ENCODE measurements around the gene IL17C. TPM values are rescaled to one million over a fixed set of nuclear protein-coding genes. Genes with fewer than 3 reads are reported as not detected.

The IL17C gene
- total RNA-seq = under 0.01 TPM

- no peak for DNase-seq (ENCODE audit: low read depth in 2 of 3, low spot score in 2 of 3)
These were observed at the start of gene IL17C for GRCh38 chr16:88638323-88639230. IL17C (plus strand) TSS chr16:88638572; CDS start chr16:88638642, 70 bp downstream.

GRCh38 chr16:88588754-88589153, 49.6 kb upstream of the IL17C start:
- DNase-seq (ENCODE audit: low read depth in 2 of 3, low spot score in 2 of 3) = no peak

GRCh38 chr16:88589441-88589840, 48.9 kb upstream of the IL17C start:
- no peak for DNase-seq (ENCODE audit: low read depth in 2 of 3, low spot score in 2 of 3)

GRCh38 chr16:88591577-88592021, 46.8 kb upstream of the IL17C start:
- DNase-seq (ENCODE audit: low read depth in 2 of 3, low spot score in 2 of 3) = peak in 2 of 3 donors; percentile 3 to 5

GRCh38 chr16:88593061-88593460, 45.3 kb upstream of the IL17C start:
- no peak for DNase-seq (ENCODE audit: low read depth in 2 of 3, low spot score in 2 of 3)

GRCh38 chr16:88593489-88593888, 44.9 kb upstream of the IL17C start:
- no peak for DNase-seq (ENCODE audit: low read depth in 2 of 3, low spot score in 2 of 3)

- DNase-seq (ENCODE audit: low read depth in 2 of 3, low spot score in 2 of 3) = no peak
These were observed 44.5 kb upstream of the IL17C start for GRCh38 chr16:88593910-88594309.

GRCh38 chr16:88595101-88595500, 43.3 kb upstream of the IL17C start:
- no peak for DNase-seq (ENCODE audit: low read depth in 2 of 3, low spot score in 2 of 3)

GRCh38 chr16:88595921-88596320, 42.5 kb upstream of the IL17C start:
- no peak for DNase-seq (ENCODE audit: low read depth in 2 of 3, low spot score in 2 of 3)

- DNase-seq (ENCODE audit: low read depth in 2 of 3, low spot score in 2 of 3) = no peak
These were observed 41.9 kb upstream of the IL17C start for GRCh38 chr16:88596483-88596882.

GRCh38 chr16:88597856-88598491, 40.4 kb upstream of the IL17C start:
- no peak for DNase-seq (ENCODE audit: low read depth in 2 of 3, low spot score in 2 of 3)

- DNase-seq (ENCODE audit: low read depth in 2 of 3, low spot score in 2 of 3) = peak in 2 of 3 donors; percentile 29 to 55
These were observed 39.2 kb upstream of the IL17C start for GRCh38 chr16:88599092-88599733.

GRCh38 chr16:88599825-88600538, 38.4 kb upstream of the IL17C start:
- no peak for DNase-seq (ENCODE audit: low read depth in 2 of 3, low spot score in 2 of 3)

GRCh38 chr16:88600539-88600896, 37.9 kb upstream of the IL17C start:
- no peak for DNase-seq (ENCODE audit: low read depth in 2 of 3, low spot score in 2 of 3)

- DNase-seq (ENCODE audit: low read depth in 2 of 3, low spot score in 2 of 3) = no peak
These were observed 36.9 kb upstream of the IL17C start for GRCh38 chr16:88601313-88602036.

GRCh38 chr16:88602091-88602490, 36.3 kb upstream of the IL17C start:
- no peak for DNase-seq (ENCODE audit: low read depth in 2 of 3, low spot score in 2 of 3)

GRCh38 chr16:88605186-88606147, 32.9 kb upstream of the IL17C start:
- DNase-seq (ENCODE audit: low read depth in 2 of 3, low spot score in 2 of 3) = no peak

GRCh38 chr16:88606148-88606757, 32.1 kb upstream of the IL17C start:
- no peak for DNase-seq (ENCODE audit: low read depth in 2 of 3, low spot score in 2 of 3)

- no peak for DNase-seq (ENCODE audit: low read depth in 2 of 3, low spot score in 2 of 3)
These were observed 30.3 kb upstream of the IL17C start for GRCh38 chr16:88608076-88608475.
